HepG2 (cell line): Measurements from ENCODE around the gene IGIP. TPM values are rescaled to one million over a fixed set of nuclear protein-coding genes. Genes with fewer than 3 reads are reported as not detected.
A peak's percentile ranks its signal among the peaks of the same experiment; 100 is the strongest.

Experiments used
- CBX5 ChIP-seq: sonication (generic); formaldehyde crosslinking; IDR thresholded peaks from 2 replicates; pipeline ENCODE4 v1.4.0; 2020; ENCODE audit warnings: missing genetic modification reagents, borderline replicate concordance
- CERS6 ChIP-seq: sonication (generic); formaldehyde crosslinking; IDR thresholded peaks from 2 replicates; pipeline ENCODE4 v1.5.0; 2020; ENCODE audit warnings: missing genetic modification reagents
- FOXO4 ChIP-seq: sonication (generic); formaldehyde crosslinking; conservative IDR thresholded peaks from 2 replicates; pipeline ENCODE4 v1.8.1; 2023; ENCODE audit warnings: missing genetic modification reagents
- JUND ChIP-seq: sonication (generic); formaldehyde crosslinking; IDR thresholded peaks from 2 replicates; pipeline ENCODE4 v1.8.0; 2022; ENCODE audit warnings: mild to moderate bottlenecking, missing genetic modification reagents
- KDM2A ChIP-seq: sonication (generic); formaldehyde crosslinking; IDR thresholded peaks from 2 replicates; pipeline ENCODE4 v1.4.0; 2020; ENCODE audit warnings: low read depth, missing genetic modification reagents, borderline replicate concordance
- MAF1 ChIP-seq: sonication (generic); formaldehyde crosslinking; IDR thresholded peaks from 2 replicates; pipeline ENCODE4 v1.5.0; 2020; ENCODE audit warnings: missing genetic modification reagents, borderline replicate concordance
- SKIL ChIP-seq: sonication (generic); formaldehyde crosslinking; IDR thresholded peaks from 2 replicates; pipeline ENCODE4 v1.8.0; 2022; ENCODE audit warnings: missing genetic modification reagents, mild to moderate bottlenecking, moderate library complexity, borderline replicate concordance
- ZNF101 ChIP-seq: sonication (generic); formaldehyde crosslinking; IDR thresholded peaks from 2 replicates; pipeline ENCODE4 v1.4.0; 2020; ENCODE audit warnings: mild to moderate bottlenecking, low read depth, missing genetic modification reagents, borderline replicate concordance
- ZNF138 ChIP-seq: sonication (generic); formaldehyde crosslinking; IDR thresholded peaks from 2 replicates; pipeline ENCODE4 v1.5.0; 2020; ENCODE audit warnings: mild to moderate bottlenecking, low read depth, missing genetic modification reagents
- ZNF281 ChIP-seq: sonication (generic); formaldehyde crosslinking; IDR thresholded peaks from 2 replicates; pipeline ENCODE4 v1.4.0; 2020; ENCODE audit warnings: missing genetic modification reagents, borderline replicate concordance
- ZNF713 ChIP-seq: sonication (generic); formaldehyde crosslinking; IDR thresholded peaks from 2 replicates; pipeline ENCODE4 v1.4.0; 2020; ENCODE audit warnings: mild to moderate bottlenecking, missing genetic modification reagents
- ZNF839 ChIP-seq: sonication (generic); formaldehyde crosslinking; IDR thresholded peaks from 2 replicates; pipeline ENCODE4 v1.4.0; 2020; ENCODE audit warnings: missing genetic modification reagents, mild to moderate bottlenecking, borderline replicate concordance
- polyA plus RNA-seq, 8 experiments: library from polyadenylated mRNA; depleted of rRNA in 3 of 8; stranded (reverse) in 7 of 8; unstranded in 1 of 8; fragments of >200 nt; fragmentation: Illumina TruSeq in 4 of 8; extraction: Trizol in 4 of 8; gene quantifications; 2 replicates each; pipeline versions ENCODE4 v1.2.1 to v1.2.3, GENCODE V29; 2011 to 2016; ENCODE audit warnings: low read depth in 4 of 8, missing spikeins in 1 of 8, mixed read lengths in 1 of 8; ENCODE audit not compliant: insufficient read depth in 1 of 8
- total RNA-seq, 5 experiments: library from RNA; depleted of rRNA; stranded (reverse); fragments of >200 nt; fragmentation: Illumina TruSeq; extraction: Trizol; gene quantifications; 2 replicates each; pipeline ENCODE4 v1.2.3, GENCODE V29; 2016; ENCODE audit warnings: low read depth in 1 of 5
- TF ChIP-seq, protein P1 (sequence below): sonication (generic); formaldehyde crosslinking; IDR thresholded peaks from 2 replicates; pipeline ENCODE4 v1.8.0; 2022; ENCODE audit warnings: low read depth, missing genetic modification reagents
- TF ChIP-seq, protein P2 (sequence below): sonication (generic); formaldehyde crosslinking; conservative IDR thresholded peaks from 2 replicates; pipeline ENCODE4 v1.4.0; 2020; ENCODE audit warnings: mild to moderate bottlenecking, missing genetic modification reagents, moderate library complexity

IGIP gene
- total and polyA plus RNA-seq, 2 of the 13 experiments (the other 11 are each of a cell fraction or from before 2014, with no cell fraction given) = 1.7 to 2.1 TPM

DNA sequence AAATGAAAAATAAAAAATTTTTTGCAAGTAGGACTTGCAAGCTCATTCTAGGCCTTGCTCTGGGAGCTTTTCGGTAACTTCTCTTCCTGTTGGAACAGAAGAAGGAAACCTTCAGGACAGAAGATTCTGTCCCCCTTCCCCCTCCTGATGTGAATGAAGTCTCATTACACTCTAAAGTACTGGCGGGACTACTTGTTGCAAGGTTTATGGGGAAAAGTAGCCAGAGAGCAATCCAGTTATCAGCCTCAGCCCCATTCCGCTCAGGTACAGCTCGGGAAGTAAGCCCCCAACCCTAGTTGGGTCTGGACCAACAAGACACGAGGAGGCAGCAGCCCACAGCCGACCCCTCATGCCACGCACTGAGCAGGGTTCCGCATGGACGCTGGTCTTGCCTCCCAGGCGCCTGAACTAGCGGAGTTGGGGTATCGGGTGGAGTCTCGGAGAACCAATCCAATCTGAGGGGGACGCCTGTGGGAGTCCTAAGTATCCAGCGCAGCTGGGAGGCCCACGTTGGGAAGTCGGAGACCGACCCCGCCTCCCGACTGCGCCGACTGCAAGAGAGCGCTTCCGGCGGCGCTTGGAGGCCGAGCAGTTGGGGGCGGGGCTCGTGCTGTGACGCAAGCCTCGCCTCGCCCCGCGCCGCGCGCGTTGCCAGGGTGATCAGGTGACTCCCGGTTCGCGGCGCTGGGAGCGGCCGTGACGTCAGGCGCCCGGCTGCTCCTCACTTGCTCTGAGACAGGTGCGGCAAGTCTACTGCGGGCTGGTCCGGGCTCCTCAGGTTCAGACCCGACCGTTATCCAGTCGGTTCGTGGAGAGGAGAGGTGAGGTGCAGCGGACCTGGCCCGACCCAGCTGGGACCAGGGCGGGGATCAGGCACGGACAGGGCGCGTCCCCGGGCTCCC, 49.0 kb downstream of the IGIP start, which contains the start of gene CYSTM1 (continued):
- TF ChIP-seq KDM2A (CRISPR knock-in tag) (peak; percentile 97), JUND (no peak), SKIL (no peak), ZNF713 (no peak), ZNF101 (CRISPR knock-in tag) (no peak), FOXO4 (no peak), CERS6 (CRISPR knock-in tag) (no peak), ZNF138 (CRISPR knock-in tag) (no peak), ZNF281 (CRISPR knock-in tag) (peak; percentile 35; the same call in 1 of the 2 replicates), CBX5 (CRISPR knock-in tag) (no peak), ZNF839 (CRISPR knock-in tag) (no peak), MAF1 (CRISPR knock-in tag) (no peak)
- TF ChIP-seq, protein P1, sequence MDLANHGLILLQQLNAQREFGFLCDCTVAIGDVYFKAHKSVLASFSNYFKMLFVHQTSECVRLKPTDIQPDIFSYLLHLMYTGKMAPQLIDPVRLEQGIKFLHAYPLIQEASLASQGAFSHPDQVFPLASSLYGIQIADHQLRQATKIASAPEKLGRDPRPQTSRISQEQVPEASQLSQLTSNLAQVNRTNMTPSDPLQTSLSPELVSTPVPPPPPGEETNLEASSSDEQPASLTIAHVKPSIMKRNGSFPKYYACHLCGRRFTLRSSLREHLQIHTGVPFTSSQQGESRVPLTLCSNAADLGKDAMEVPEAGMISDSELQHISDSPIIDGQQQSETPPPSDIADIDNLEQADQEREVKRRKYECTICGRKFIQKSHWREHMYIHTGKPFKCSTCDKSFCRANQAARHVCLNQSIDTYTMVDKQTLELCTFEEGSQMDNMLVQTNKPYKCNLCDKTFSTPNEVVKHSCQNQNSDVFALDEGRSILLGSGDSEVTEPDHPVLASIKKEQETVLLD (CRISPR knock-in tag) = no peak
- TF ChIP-seq, protein P2, sequence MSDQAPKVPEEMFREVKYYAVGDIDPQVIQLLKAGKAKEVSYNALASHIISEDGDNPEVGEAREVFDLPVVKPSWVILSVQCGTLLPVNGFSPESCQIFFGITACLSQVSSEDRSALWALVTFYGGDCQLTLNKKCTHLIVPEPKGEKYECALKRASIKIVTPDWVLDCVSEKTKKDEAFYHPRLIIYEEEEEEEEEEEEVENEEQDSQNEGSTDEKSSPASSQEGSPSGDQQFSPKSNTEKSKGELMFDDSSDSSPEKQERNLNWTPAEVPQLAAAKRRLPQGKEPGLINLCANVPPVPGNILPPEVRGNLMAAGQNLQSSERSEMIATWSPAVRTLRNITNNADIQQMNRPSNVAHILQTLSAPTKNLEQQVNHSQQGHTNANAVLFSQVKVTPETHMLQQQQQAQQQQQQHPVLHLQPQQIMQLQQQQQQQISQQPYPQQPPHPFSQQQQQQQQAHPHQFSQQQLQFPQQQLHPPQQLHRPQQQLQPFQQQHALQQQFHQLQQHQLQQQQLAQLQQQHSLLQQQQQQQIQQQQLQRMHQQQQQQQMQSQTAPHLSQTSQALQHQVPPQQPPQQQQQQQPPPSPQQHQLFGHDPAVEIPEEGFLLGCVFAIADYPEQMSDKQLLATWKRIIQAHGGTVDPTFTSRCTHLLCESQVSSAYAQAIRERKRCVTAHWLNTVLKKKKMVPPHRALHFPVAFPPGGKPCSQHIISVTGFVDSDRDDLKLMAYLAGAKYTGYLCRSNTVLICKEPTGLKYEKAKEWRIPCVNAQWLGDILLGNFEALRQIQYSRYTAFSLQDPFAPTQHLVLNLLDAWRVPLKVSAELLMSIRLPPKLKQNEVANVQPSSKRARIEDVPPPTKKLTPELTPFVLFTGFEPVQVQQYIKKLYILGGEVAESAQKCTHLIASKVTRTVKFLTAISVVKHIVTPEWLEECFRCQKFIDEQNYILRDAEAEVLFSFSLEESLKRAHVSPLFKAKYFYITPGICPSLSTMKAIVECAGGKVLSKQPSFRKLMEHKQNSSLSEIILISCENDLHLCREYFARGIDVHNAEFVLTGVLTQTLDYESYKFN (CRISPR knock-in tag) = peak; percentile 48
